Gastrocnemius medialis (tissue), 4 donors: ENCODE data around the gene OR5B12.

ENCODE experiments used
- CTCF ChIP-seq, 5 experiments: fragments of 450-650 bp in 3 of 5; fragments of 200-600 bp in 2 of 5; sonication (generic) in 2 of 5; IDR thresholded peaks in 4 of 5; conservative IDR thresholded peaks in 1 of 5; 1 replicate in 4 of 5; 2 replicates in 1 of 5; pipeline ENCODE4 v1.5.1; 2016 to 2019; ENCODE audit warnings: antibody characterized with exemption in 5 of 5, mild to moderate bottlenecking in 3 of 5, moderate library complexity in 3 of 5
- POLR2A ChIP-seq, 2 donors: fragments of 450-650 bp; IDR thresholded peaks; one replicate each; pipeline ENCODE4 v1.6.1; 2017; ENCODE audit warnings: antibody characterized with exemption in 2 of 2, mild to moderate bottlenecking in 2 of 2, moderate library complexity in 2 of 2

DNA sequence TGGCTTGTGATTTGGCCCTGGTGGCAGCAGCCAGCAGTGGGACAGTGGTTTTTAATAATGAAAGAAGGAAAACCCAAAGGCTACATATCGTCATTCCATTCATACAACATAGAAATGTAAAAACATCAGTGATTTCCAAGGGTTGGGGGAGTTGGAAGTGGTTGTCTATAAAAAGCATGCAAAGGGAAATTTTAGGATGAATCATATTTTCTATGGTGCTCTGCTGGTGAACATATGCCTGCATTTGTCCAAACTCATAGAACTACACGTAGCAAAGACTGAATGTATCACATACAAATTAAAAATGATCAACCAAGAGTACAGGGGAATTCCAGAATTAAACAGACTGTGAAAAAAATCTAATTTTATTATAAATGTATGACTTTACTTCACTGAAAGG, 46.5 kb downstream of the OR5B12 start:
- TF ChIP-seq CTCF (IDR thresholded peaks at IDR 0.05 in 4 of 5, conservative IDR thresholded peaks at IDR 0.05 in 1 of 5): no peak
- no peak for TF ChIP-seq POLR2A (IDR thresholded peaks at IDR 0.05)
